BE2C (cell line): ENCODE data around the gene HAO2.
"Not testable (repeated sequence)": the region's sequence is repeated elsewhere in the genome, so short reads cannot be mapped to it uniquely, and the experiment has no call there.

Experiments used
- DNase-seq: peaks from one replicate; pipeline ENCODE4 v3.0.0-alpha.2; 2020
- H3K27me3 ChIP-seq: fragments of 250-450 bp; sonication (Bioruptor Pico); 2 replicates; pipeline ENCODE4 v1.5.1; 2020; ENCODE audit warnings: mild to moderate bottlenecking
- H3K36me3 ChIP-seq: fragments of 250-450 bp; sonication (Bioruptor Pico); 2 replicates; pipeline ENCODE4 v1.5.1; 2020; ENCODE audit warnings: mild to moderate bottlenecking
- H3K4me1 ChIP-seq: fragments of 250-450 bp; sonication (Bioruptor Pico); 2 replicates; pipeline ENCODE4 v1.5.1; 2020
- H3K4me3 ChIP-seq: 2 replicates; pipeline ENCODE4 v1.5.1; 2011; ENCODE audit warnings: low read depth, low read length
- H3K9me3 ChIP-seq: fragments of 250-450 bp; sonication (Bioruptor Pico); 2 replicates; pipeline ENCODE4 v1.5.1; 2020
- TF ChIP-seq, protein P1 (sequence below): IDR thresholded peaks from 2 replicates; pipeline ENCODE4 v1.5.1; 2012; ENCODE audit warnings: mild to moderate bottlenecking, low read depth, low read length

HAO2 gene

DNA sequence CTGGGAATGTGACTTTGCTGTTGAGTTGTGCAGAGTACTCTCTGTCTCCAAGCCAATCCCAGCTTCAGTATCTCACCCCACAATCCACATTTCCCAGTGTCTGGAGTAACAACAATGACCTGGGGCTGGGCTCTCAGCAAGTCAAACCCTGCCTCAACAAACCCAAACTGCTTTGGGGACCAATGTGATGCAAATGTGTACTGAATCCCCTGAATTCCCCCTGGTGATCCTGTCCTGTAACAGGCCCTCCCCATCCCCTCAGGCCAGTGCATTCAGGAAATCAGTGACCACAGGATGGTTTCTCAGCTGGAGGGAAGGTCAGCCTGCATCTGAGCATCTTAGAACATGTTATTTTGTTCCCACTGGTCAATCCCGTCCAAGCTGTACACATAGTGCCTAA lies 36.7 kb upstream of the HAO2 start:
- no peaks in the 10 kb centered on the region for H3K27me3 ChIP-seq
- no peaks in the 10 kb centered on the region for H3K36me3 ChIP-seq
- TF ChIP-seq, protein P1, sequence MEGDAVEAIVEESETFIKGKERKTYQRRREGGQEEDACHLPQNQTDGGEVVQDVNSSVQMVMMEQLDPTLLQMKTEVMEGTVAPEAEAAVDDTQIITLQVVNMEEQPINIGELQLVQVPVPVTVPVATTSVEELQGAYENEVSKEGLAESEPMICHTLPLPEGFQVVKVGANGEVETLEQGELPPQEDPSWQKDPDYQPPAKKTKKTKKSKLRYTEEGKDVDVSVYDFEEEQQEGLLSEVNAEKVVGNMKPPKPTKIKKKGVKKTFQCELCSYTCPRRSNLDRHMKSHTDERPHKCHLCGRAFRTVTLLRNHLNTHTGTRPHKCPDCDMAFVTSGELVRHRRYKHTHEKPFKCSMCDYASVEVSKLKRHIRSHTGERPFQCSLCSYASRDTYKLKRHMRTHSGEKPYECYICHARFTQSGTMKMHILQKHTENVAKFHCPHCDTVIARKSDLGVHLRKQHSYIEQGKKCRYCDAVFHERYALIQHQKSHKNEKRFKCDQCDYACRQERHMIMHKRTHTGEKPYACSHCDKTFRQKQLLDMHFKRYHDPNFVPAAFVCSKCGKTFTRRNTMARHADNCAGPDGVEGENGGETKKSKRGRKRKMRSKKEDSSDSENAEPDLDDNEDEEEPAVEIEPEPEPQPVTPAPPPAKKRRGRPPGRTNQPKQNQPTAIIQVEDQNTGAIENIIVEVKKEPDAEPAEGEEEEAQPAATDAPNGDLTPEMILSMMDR: no peak
- H3K4me1 ChIP-seq: no peaks in the 10 kb centered on the region
- H3K4me3 ChIP-seq: no peak overlapping the region
- no peak for DNase-seq
- no peaks in the 10 kb centered on the region for H3K9me3 ChIP-seq

DNA sequence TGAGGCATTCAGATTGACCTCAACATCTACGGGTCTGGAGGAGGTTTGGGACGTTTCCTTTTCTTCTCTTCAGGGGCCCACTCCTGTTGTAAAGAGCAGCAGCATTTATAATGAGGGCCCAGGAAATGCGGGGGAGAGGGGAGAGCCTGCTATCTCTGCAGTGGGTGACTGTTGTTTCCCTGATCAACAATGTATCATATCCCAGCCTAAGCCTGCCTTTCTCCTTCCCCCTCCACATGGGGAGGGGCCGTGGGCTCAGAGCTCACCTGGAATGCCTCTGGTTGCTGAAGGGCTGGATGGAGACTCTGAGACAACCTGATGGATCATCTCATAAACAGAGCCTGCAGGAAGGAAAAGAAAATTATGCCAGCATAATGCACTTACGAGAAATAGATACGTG lies 36.0 kb upstream of the HAO2 start:
- no peak for DNase-seq
- Histone ChIP-seq H3K4me3 (no peak overlapping the region), H3K4me1 (no peaks in the 10 kb centered on the region), H3K9me3 (no peaks in the 10 kb centered on the region), H3K36me3 (no peaks in the 10 kb centered on the region), H3K27me3 (no peaks in the 10 kb centered on the region)
- TF ChIP-seq, protein P1: no peak

DNA sequence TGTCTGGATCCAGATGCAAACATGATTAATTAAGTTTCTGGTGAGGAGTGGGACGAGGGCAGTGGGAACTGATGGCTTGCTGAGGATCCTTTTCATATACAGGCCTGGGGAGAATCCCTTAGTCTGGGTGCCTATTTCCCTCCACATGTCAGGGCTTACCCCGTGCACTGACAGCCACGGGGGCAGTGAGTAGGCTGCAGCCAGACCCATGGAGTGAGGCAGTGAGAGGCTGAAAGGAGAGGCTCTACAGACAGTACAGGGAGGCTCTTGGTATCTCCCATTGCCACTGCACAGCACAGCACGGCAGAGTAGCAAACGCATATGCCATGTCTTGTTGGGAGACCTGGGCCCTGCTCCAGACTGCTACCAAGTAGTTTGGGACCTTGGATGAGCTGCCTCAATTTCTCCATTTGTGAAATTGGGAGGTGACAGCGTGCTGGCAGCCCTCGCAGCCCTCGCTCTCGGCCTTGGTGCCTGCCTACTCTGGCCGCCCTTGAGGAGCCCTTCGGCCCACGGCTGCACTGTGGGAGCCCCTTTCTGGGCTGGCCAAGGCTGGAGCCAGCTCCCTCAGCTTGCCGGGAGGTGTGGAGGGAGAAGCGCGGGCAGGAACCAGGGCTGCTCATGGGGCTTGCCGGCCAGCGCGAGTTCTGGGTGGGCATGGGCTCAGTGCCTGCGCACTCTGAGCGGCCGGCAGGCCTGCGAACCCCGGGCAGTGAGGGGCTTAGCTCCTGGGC lies 35.3 kb upstream of the HAO2 start:
- H3K36me3 ChIP-seq: no peaks in the 10 kb centered on the region
- H3K4me3 ChIP-seq: no peak overlapping the region
- no peaks in the 10 kb centered on the region for H3K27me3 ChIP-seq
- no peaks in the 10 kb centered on the region for H3K9me3 ChIP-seq
- TF ChIP-seq, protein P1: no peak
- no peaks in the 10 kb centered on the region for H3K4me1 ChIP-seq
- DNase-seq: no peak

DNA sequence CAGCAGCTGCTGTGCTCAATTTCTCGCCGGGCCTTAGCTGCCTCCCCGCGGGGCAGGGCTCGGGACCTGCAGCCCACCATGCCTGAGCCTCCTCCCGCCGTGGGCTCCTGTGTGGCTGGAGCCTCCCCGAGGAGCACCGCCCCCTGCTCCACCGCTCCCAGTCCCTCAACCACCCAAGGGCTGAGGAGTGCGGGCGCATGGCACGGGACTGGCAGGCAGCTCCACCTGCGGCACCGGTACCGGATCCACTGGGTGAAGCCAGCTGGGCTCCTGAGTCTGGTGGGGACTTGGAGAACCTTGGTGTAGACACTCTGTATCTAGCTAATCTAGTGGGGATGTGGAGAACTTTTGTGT lies 34.7 kb upstream of the HAO2 start:
- not testable (repeated sequence) for DNase-seq, H3K27me3 ChIP-seq, H3K4me1 ChIP-seq, H3K36me3 ChIP-seq, H3K9me3 ChIP-seq, H3K4me3 ChIP-seq

DNA sequence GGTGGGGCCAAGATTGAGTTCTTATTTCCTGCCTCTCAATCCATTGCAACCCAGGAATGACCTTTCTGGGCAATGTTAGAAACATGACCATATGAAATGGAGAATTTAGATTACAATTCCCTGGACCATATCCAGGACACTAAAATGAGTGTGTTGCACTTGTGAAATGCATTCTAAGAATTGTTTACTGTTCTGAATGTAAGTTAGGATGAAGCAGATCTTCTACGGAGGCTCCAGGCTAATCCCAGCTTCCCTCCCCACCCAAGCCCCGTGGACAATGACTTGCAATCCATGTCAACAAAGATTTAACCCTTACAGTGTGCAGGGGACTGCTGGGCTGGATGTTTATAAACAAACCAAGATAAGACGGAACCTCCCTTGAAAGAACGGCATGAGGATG lies 31.7 kb upstream of the HAO2 start:
- Histone ChIP-seq H3K4me1 (no peaks in the 10 kb centered on the region), H3K9me3 (no peaks in the 10 kb centered on the region), H3K4me3 (no peak overlapping the region), H3K27me3 (no peaks in the 10 kb centered on the region), H3K36me3 (no peaks in the 10 kb centered on the region)
- TF ChIP-seq, protein P1: no peak
- DNase-seq: no peak

DNA sequence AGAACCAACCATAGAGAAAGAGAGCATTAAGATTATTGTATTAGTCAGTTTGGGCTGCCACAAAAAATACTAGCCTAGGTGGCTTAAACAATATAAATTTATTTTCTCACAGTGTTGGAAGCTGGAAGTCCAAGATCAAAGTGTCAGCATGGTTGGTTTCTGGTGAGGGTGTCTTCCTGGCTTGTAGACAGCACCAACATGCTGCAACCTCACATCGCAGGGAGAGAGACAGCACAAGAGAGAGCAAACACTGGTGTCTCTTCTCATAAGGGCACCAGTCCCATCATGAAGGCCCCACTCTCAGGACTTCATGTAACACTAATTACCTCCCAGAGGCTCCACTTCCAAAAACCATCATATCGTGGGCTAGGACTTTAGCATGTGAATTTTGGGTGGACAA lies 30.6 kb upstream of the HAO2 start:
- Histone ChIP-seq H3K27me3 (no peaks in the 10 kb centered on the region), H3K36me3 (no peaks in the 10 kb centered on the region), H3K4me1 (no peaks in the 10 kb centered on the region), H3K9me3 (no peaks in the 10 kb centered on the region), H3K4me3 (no peak overlapping the region)
- TF ChIP-seq, protein P1: no peak
- DNase-seq: no peak

DNA sequence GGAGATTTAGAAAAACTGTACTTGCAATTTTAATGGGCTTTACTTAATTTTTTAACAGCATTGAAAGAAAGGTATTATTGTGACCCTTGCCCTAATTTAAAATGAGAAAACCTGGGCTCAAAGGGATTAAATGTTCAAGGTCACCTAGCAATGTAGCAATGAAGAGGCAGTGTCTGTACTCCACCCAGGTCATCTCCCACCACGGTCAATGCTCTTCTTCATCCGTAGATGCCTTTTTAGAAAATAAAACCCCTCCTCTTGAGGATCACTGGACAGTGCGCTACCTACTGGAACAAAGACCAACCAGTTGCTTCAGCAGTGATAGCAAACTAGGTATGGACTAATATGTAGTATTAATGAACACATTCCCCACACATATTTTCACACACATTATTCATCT lies 29.8 kb upstream of the HAO2 start:
- H3K36me3 ChIP-seq: no peaks in the 10 kb centered on the region
- H3K9me3 ChIP-seq: no peaks in the 10 kb centered on the region
- no peaks in the 10 kb centered on the region for H3K4me1 ChIP-seq
- no peaks in the 10 kb centered on the region for H3K27me3 ChIP-seq
- no peak for DNase-seq
- TF ChIP-seq, protein P1: no peak
- H3K4me3 ChIP-seq: no peak overlapping the region
